ENCODE data around the gene SERINC5. TPM values are rescaled to one million over a fixed set of nuclear protein-coding genes. Genes with fewer than 3 reads are reported as not detected.

SERINC5 gene
- total RNA-seq, 3 donors from 2014 or later (not counting 1 experiment from before 2014, with no cell fraction given): 6.8 to 18.9 (median 14.5) TPM

DNA sequence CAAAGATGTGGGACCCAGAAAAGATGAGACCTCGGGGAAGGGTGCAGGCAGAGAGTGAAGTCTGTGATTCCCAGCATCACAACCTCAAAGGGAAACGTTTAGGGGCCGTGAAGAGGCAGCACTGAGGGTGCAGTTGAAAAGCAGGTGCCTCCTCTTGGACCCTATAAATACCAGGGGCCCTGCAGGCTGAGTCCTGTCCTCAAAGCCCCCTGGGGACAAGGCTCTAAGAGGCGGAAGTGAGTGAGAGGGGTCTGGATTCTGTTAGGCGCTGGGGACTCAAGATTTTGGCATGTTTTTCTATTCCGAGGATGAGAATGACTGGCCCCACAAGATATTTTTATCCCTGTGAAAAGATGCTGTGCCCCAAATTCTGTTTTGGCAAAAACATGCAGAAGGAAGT lies 112.9 kb downstream of the SERINC5 start:
- H3K9me3 Mint-ChIP-seq: no peaks in the 10 kb centered on the region
- intact Hi-C loops (cut with micrococcal nuclease): no loop called here
- Histone ChIP-seq H3K9me3 (ENCODE audit: control insufficient read depth, insufficient read depth, low read length) (no peaks in the 10 kb centered on the region), H3K4me3 (ENCODE audit: low read length) (no peak overlapping the region), H3K4me1 (ENCODE audit: control insufficient read depth, insufficient read depth, low read length) (peaks cover 4% of the 10 kb centered on the region), H3K27ac (ENCODE audit: low read length) (no peak overlapping the region), H3K36me3 (ENCODE audit: control insufficient read depth, insufficient read depth, low read length) (peaks cover 3% of the 10 kb centered on the region), H3K27me3 (ENCODE audit: control insufficient read depth, insufficient read depth, low read length) (no peaks in the 10 kb centered on the region)
- no peaks in the 10 kb centered on the region for H3K27me3 Mint-ChIP-seq (ENCODE audit: low read depth in 2 of 2)
- H3K4me3 Mint-ChIP-seq: no peak overlapping the region
- WGBS (ENCODE audit: insufficient coverage): 70% methylated on average over 6 of the region's 6 CpGs
- no peak for ATAC-seq
- no peak overlapping the region for H3K27ac Mint-ChIP-seq
- no peaks in the 10 kb centered on the region for H3K4me1 Mint-ChIP-seq
- TF ChIP-seq, protein P1, sequence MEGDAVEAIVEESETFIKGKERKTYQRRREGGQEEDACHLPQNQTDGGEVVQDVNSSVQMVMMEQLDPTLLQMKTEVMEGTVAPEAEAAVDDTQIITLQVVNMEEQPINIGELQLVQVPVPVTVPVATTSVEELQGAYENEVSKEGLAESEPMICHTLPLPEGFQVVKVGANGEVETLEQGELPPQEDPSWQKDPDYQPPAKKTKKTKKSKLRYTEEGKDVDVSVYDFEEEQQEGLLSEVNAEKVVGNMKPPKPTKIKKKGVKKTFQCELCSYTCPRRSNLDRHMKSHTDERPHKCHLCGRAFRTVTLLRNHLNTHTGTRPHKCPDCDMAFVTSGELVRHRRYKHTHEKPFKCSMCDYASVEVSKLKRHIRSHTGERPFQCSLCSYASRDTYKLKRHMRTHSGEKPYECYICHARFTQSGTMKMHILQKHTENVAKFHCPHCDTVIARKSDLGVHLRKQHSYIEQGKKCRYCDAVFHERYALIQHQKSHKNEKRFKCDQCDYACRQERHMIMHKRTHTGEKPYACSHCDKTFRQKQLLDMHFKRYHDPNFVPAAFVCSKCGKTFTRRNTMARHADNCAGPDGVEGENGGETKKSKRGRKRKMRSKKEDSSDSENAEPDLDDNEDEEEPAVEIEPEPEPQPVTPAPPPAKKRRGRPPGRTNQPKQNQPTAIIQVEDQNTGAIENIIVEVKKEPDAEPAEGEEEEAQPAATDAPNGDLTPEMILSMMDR (IDR thresholded peaks at IDR 0.05): no peak
- no peak for DNase-seq
- no peaks in the 10 kb centered on the region for H3K36me3 Mint-ChIP-seq

DNA sequence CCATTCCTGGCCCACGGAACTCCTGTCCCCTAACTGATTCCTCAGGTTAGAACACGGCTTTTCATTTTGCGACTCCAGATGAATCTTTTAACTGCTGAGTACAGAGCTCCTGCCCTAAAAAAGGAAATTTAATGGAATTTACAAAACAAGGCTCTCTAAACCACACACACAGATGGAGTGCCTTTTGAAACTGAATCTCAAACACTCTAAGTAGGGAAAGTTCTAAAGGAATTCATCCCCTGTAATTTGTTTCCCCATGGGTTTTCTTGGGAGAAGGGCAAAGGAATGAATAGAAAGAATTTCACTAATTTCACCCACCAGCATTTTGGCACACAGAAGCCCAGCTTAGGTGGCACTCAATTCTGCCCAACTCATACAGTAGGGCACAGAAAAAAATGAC lies 114.2 kb downstream of the SERINC5 start:
- H3K9me3 Mint-ChIP-seq: no peaks in the 10 kb centered on the region
- Histone ChIP-seq H3K4me3 (ENCODE audit: low read length) (no peak overlapping the region), H3K27ac (ENCODE audit: low read length) (no peak overlapping the region), H3K9me3 (ENCODE audit: control insufficient read depth, insufficient read depth, low read length) (no peaks in the 10 kb centered on the region), H3K27me3 (ENCODE audit: control insufficient read depth, insufficient read depth, low read length) (no peaks in the 10 kb centered on the region), H3K4me1 (ENCODE audit: control insufficient read depth, insufficient read depth, low read length) (peaks cover 6% of the 10 kb centered on the region), H3K36me3 (ENCODE audit: control insufficient read depth, insufficient read depth, low read length) (peaks cover 3% of the 10 kb centered on the region)
- intact Hi-C loops (cut with micrococcal nuclease): no loop called here
- H3K27me3 Mint-ChIP-seq (ENCODE audit: low read depth in 2 of 2): no peaks in the 10 kb centered on the region
- no peak for ATAC-seq
- TF ChIP-seq, protein P1 (IDR thresholded peaks at IDR 0.05): no peak
- no peaks in the 10 kb centered on the region for H3K4me1 Mint-ChIP-seq
- H3K27ac Mint-ChIP-seq: no peak overlapping the region
- no peak for DNase-seq
- H3K36me3 Mint-ChIP-seq: no peaks in the 10 kb centered on the region
- no peak overlapping the region for H3K4me3 Mint-ChIP-seq
- WGBS (ENCODE audit: insufficient coverage): 97% methylated on average over 3 of the region's 3 CpGs

DNA sequence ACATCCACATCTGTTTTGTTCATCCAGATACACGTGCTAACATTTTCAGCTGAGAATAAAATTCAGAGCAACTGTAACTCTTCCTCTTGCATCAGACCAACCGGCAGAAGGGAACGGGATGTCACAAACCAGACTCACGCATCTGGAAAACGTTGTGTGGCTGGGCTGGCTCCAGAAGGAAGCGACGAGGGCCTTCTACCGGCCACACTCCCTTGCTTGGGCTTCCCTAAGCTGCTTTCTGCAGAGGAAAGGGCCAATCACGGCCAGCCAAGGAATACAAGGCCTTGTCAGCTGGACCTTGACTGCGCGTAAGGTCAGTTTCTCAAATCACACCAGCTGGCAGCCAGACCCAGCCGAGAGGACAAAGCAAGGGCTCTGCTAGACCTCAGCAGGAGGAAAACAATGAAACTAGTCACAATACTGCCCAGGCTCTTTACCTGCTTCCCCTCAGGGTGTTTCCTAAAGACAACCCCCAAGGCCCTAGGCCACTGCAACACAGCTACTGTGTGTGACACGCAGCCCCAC lies 114.6 kb downstream of the SERINC5 start:
- Histone ChIP-seq H3K9me3 (ENCODE audit: control insufficient read depth, insufficient read depth, low read length) (no peaks in the 10 kb centered on the region), H3K27ac (ENCODE audit: low read length) (no peak overlapping the region), H3K4me3 (ENCODE audit: low read length) (no peak overlapping the region), H3K36me3 (ENCODE audit: control insufficient read depth, insufficient read depth, low read length) (peaks cover 3% of the 10 kb centered on the region), H3K4me1 (ENCODE audit: control insufficient read depth, insufficient read depth, low read length) (peaks cover 8% of the 10 kb centered on the region), H3K27me3 (ENCODE audit: control insufficient read depth, insufficient read depth, low read length) (no peaks in the 10 kb centered on the region)
- TF ChIP-seq, protein P1 (IDR thresholded peaks at IDR 0.05): no peak
- DNase-seq (no peak), ATAC-seq (no peak)
- Mint-ChIP-seq H3K9me3 (no peaks in the 10 kb centered on the region), H3K4me3 (no peak overlapping the region), H3K4me1 (peaks cover 3% of the 10 kb centered on the region in 2 donors), H3K36me3 (no peaks in the 10 kb centered on the region), H3K27ac (no peak overlapping the region), H3K27me3 (ENCODE audit: low read depth in 2 of 2) (no peaks in the 10 kb centered on the region)
- intact Hi-C loops (cut with micrococcal nuclease): no loop called here
- WGBS (ENCODE audit: insufficient coverage): 85% methylated on average over 13 of the region's 13 CpGs

DNA sequence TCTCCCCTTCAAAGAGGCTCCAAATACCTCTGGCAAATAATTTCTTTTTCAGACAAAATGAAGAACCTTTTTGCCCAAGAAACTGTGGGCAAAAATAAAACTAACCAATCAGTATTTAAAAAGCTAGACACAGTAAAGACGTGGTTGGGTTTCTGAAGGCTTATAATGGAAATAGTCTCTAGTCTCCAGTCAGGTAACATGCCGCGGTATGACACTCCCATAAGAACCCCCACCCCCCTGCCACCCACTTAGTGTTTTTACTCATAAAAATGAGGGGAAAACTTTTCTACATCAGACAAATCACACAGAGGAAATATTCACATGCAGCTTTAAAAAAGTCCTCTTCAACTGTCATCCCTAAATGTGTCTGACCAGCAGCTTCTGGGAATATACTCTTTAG lies 115.4 kb downstream of the SERINC5 start:
- Mint-ChIP-seq H3K4me1 (peaks cover 10% of the 10 kb centered on the region in 2 donors), H3K9me3 (no peaks in the 10 kb centered on the region), H3K27me3 (ENCODE audit: low read depth in 2 of 2) (no peaks in the 10 kb centered on the region), H3K4me3 (no peak overlapping the region), H3K36me3 (no peaks in the 10 kb centered on the region), H3K27ac (no peak overlapping the region)
- DNase-seq (peak in 1 of 2 donors; percentile 36), ATAC-seq (no peak)
- TF ChIP-seq, protein P1 (IDR thresholded peaks at IDR 0.05): no peak
- no peak overlapping the region for H3K27ac ChIP-seq (ENCODE audit: low read length)
- no peak overlapping the region for H3K4me3 ChIP-seq (ENCODE audit: low read length)
- H3K27me3 ChIP-seq (ENCODE audit: control insufficient read depth, insufficient read depth, low read length): no peaks in the 10 kb centered on the region
- no peaks in the 10 kb centered on the region for H3K9me3 ChIP-seq (ENCODE audit: control insufficient read depth, insufficient read depth, low read length)
- H3K36me3 ChIP-seq (ENCODE audit: control insufficient read depth, insufficient read depth, low read length): peaks cover 3% of the 10 kb centered on the region
- H3K4me1 ChIP-seq (ENCODE audit: control insufficient read depth, insufficient read depth, low read length): peaks cover 13% of the 10 kb centered on the region
- 100% methylated on average over 2 of the region's 3 CpGs for WGBS (ENCODE audit: insufficient coverage)
- intact Hi-C loops (cut with micrococcal nuclease): no loop called here
